A673 (cell line): ENCODE data around the gene MAP3K5.

Experiments
- CTCF ChIP-seq: fragments of 300-800, 200-600 bp; sonication (generic); conservative IDR thresholded peaks from 2 replicates; pipeline ENCODE4 v1.5.1; 2017; ENCODE audit warnings: low read depth, mild to moderate bottlenecking, antibody characterized with exemption, low read length, moderate library complexity, mixed read lengths
- EZH2 ChIP-seq: fragments of 200-600 bp; sonication (generic); IDR thresholded peaks from 2 replicates; pipeline ENCODE4 v1.6.1; 2017; ENCODE audit warnings: borderline replicate concordance, low read depth, mild to moderate bottlenecking, mixed read lengths, antibody characterized with exemption, low read length; ENCODE audit not compliant: poor library complexity, severe bottlenecking

GRCh38 chr6:136533487-136533886 lies 258.8 kb downstream of the MAP3K5 start:
- TF ChIP-seq CTCF, result no peak
- no peak for TF ChIP-seq EZH2
